ENCODE measurements around the gene KLHL29.

KLHL29 gene

DNA sequence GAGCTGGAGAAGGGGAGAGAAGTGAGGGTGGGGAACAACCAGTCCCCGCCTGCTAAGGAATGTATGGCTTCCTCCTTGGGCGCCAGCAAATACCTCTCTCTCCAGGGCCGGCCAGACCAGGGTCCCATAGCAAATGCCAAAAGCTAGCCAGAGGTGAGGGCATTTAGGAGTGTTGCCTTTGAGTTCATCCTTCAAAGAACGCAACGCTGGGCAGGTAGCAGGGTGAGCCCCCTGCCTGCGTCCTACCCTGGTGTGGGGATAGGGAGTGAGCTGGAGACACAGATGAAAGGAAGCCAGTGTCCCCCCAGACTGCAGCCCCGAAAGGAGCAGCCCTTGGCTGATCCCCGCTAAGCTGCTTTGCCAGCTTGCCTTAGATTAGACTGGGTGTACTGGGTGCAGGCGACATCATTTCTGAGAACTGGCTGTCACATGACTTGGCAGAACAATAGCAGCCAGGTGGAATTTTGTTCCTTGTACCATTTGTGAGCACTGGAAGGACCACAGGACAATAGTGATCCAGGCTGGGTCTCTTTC, 40.4 kb downstream of the KLHL29 start:
- no peaks in the 10 kb centered on the region for H3F3A ChIP-seq (ENCODE audit: insufficient read depth, low read length)
- H3K9me3 ChIP-seq (replicated peaks; ENCODE audit: insufficient read depth, low read length) = no peaks in the 10 kb centered on the region
- no peak overlapping the region for H2AFZ ChIP-seq (ENCODE audit: low read length)
- H3K9ac ChIP-seq (ENCODE audit: low read length) = no peak overlapping the region
- no peak overlapping the region for H3K27ac ChIP-seq (ENCODE audit: low read length)
- H3K9me2 ChIP-seq (replicated peaks; ENCODE audit: insufficient read depth, low read length) = no peaks in the 10 kb centered on the region
- no peak for TF ChIP-seq EZH2 (optimal IDR thresholded peaks at IDR 0.05; ENCODE audit: low read depth, low read length)
- H4K20me1 ChIP-seq (ENCODE audit: insufficient read depth, low read length) = no peaks in the 10 kb centered on the region
- no peak overlapping the region for H3K4me2 ChIP-seq (ENCODE audit: low read depth, low read length)
- H3K79me2 ChIP-seq (ENCODE audit: low read length) = no peaks in the 10 kb centered on the region
- DNase-seq = no peak
- H3K4me1 ChIP-seq (ENCODE audit: low read length) = no peaks in the 10 kb centered on the region
- no peak overlapping the region for H3K4me3 ChIP-seq (ENCODE audit: low read length)
- no peaks in the 10 kb centered on the region for H3K36me3 ChIP-seq (replicated peaks; ENCODE audit: insufficient read depth, low read length)
- H3K27me3 ChIP-seq (replicated peaks; ENCODE audit: insufficient read depth, low read length) = no peaks in the 10 kb centered on the region

DNA sequence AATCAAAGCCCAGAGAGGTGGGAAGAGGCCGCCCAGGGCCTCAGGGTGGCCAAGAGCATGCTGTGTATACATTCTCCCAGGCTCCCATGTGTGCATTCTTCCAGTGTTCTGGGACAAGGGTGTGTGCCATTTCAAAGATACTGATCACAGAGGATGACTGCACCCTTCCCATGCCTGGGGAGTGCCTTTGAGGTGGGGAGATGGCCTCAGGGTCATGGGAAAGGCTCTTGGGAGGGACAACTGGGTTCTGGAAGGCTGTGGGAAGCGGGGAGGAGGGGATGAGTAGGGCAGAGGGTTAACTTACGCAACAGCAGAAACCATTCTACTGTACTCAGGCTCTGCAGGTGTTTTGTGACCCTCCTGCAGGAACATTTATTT, 40.9 kb downstream of the KLHL29 start:
- Histone ChIP-seq H3K36me3 (replicated peaks; ENCODE audit: insufficient read depth, low read length) (no peaks in the 10 kb centered on the region), H3K27ac (ENCODE audit: low read length) (no peak overlapping the region), H3K4me2 (ENCODE audit: low read depth, low read length) (no peak overlapping the region), H3F3A (ENCODE audit: insufficient read depth, low read length) (no peaks in the 10 kb centered on the region), H3K9ac (ENCODE audit: low read length) (no peak overlapping the region), H3K4me3 (ENCODE audit: low read length) (no peak overlapping the region), H3K4me1 (ENCODE audit: low read length) (no peaks in the 10 kb centered on the region), H3K27me3 (replicated peaks; ENCODE audit: insufficient read depth, low read length) (no peaks in the 10 kb centered on the region), H3K9me3 (replicated peaks; ENCODE audit: insufficient read depth, low read length) (no peaks in the 10 kb centered on the region), H3K79me2 (ENCODE audit: low read length) (no peaks in the 10 kb centered on the region), H2AFZ (ENCODE audit: low read length) (no peak overlapping the region), H3K9me2 (replicated peaks; ENCODE audit: insufficient read depth, low read length) (no peaks in the 10 kb centered on the region), H4K20me1 (ENCODE audit: insufficient read depth, low read length) (no peaks in the 10 kb centered on the region)
- no peak for DNase-seq
- TF ChIP-seq, protein P1, sequence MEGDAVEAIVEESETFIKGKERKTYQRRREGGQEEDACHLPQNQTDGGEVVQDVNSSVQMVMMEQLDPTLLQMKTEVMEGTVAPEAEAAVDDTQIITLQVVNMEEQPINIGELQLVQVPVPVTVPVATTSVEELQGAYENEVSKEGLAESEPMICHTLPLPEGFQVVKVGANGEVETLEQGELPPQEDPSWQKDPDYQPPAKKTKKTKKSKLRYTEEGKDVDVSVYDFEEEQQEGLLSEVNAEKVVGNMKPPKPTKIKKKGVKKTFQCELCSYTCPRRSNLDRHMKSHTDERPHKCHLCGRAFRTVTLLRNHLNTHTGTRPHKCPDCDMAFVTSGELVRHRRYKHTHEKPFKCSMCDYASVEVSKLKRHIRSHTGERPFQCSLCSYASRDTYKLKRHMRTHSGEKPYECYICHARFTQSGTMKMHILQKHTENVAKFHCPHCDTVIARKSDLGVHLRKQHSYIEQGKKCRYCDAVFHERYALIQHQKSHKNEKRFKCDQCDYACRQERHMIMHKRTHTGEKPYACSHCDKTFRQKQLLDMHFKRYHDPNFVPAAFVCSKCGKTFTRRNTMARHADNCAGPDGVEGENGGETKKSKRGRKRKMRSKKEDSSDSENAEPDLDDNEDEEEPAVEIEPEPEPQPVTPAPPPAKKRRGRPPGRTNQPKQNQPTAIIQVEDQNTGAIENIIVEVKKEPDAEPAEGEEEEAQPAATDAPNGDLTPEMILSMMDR (IDR thresholded peaks at IDR 0.05; ENCODE audit: low read length) = no peak
- TF ChIP-seq EZH2phosphoT487 (IDR thresholded peaks at IDR 0.05; ENCODE audit: low read length) = no peak
- no peak for TF ChIP-seq EZH2 (optimal IDR thresholded peaks at IDR 0.05; ENCODE audit: low read depth, low read length)

DNA sequence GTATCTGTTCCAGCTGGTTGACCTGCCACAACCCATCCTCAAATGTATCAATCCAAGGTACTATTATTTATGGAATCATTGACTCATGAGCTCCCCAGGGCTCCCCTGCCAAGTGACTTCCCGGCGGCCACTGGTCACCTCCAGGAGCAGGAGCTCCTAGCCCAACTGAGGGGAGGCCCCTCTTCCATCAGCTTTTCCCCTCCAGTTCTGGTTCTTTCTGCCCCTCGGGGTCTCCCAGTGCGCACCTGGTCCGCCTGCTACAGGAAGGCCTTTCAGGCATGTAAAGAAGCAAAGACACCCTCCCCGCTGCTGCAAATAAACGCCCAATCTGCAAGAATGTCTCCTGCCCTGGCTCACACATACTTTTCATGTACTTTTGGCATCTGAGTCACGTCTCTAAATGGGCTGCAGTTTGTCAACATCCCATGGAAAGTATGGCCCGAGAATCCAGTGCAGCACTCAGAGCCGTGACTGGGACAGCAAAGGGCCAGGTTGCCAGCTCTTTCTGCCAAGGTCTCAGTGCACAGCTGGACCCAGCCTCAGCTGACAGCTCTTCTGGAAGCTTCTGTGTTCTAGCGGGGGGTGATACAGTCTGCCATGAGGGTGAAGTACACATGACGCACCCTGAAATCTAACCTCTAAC, 41.4 kb downstream of the KLHL29 start:
- Histone ChIP-seq H2AFZ (ENCODE audit: low read length) (no peak overlapping the region), H3K27me3 (replicated peaks; ENCODE audit: insufficient read depth, low read length) (no peaks in the 10 kb centered on the region), H3K9me2 (replicated peaks; ENCODE audit: insufficient read depth, low read length) (no peaks in the 10 kb centered on the region), H4K20me1 (ENCODE audit: insufficient read depth, low read length) (no peaks in the 10 kb centered on the region), H3K4me3 (ENCODE audit: low read length) (no peak overlapping the region), H3K9ac (ENCODE audit: low read length) (no peak overlapping the region), H3K9me3 (replicated peaks; ENCODE audit: insufficient read depth, low read length) (no peaks in the 10 kb centered on the region), H3F3A (ENCODE audit: insufficient read depth, low read length) (no peaks in the 10 kb centered on the region), H3K4me2 (ENCODE audit: low read depth, low read length) (no peak overlapping the region), H3K79me2 (ENCODE audit: low read length) (no peaks in the 10 kb centered on the region), H3K36me3 (replicated peaks; ENCODE audit: insufficient read depth, low read length) (no peaks in the 10 kb centered on the region), H3K27ac (ENCODE audit: low read length) (no peak overlapping the region), H3K4me1 (ENCODE audit: low read length) (no peaks in the 10 kb centered on the region)
- no peak for DNase-seq
- TF ChIP-seq, protein P1 (IDR thresholded peaks at IDR 0.05; ENCODE audit: low read length) = no peak
- TF ChIP-seq EZH2phosphoT487 (IDR thresholded peaks at IDR 0.05; ENCODE audit: low read length) (no peak), EZH2 (optimal IDR thresholded peaks at IDR 0.05; ENCODE audit: low read depth, low read length) (no peak)

DNA sequence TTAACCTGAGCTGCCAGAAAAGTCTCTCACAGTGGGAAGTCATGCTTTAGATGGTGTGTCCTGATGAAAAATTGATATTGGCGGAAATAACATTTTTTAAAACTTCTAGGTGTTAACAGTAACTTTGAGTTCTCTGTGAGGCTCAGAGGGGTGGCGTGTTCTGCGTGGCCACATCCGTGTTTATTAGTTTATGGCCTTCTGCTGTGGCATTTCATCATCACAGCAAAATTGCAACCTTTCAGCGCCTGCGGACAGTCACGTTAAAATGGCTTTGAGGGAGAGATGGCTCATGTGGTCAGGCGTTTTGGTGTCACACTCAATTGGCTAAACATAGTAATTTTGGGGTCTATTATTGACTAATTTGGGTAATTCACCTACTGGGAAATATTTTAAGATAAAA, 42.4 kb downstream of the KLHL29 start:
- Histone ChIP-seq H3K9me2 (replicated peaks; ENCODE audit: insufficient read depth, low read length) (no peaks in the 10 kb centered on the region), H2AFZ (ENCODE audit: low read length) (no peak overlapping the region), H3K36me3 (replicated peaks; ENCODE audit: insufficient read depth, low read length) (no peaks in the 10 kb centered on the region), H3K27ac (ENCODE audit: low read length) (no peak overlapping the region), H3K9me3 (replicated peaks; ENCODE audit: insufficient read depth, low read length) (no peaks in the 10 kb centered on the region), H3K27me3 (replicated peaks; ENCODE audit: insufficient read depth, low read length) (no peaks in the 10 kb centered on the region), H4K20me1 (ENCODE audit: insufficient read depth, low read length) (no peaks in the 10 kb centered on the region), H3K79me2 (ENCODE audit: low read length) (no peaks in the 10 kb centered on the region), H3K4me1 (ENCODE audit: low read length) (no peaks in the 10 kb centered on the region), H3K4me3 (ENCODE audit: low read length) (no peak overlapping the region), H3K4me2 (ENCODE audit: low read depth, low read length) (no peak overlapping the region), H3F3A (ENCODE audit: insufficient read depth, low read length) (no peaks in the 10 kb centered on the region), H3K9ac (ENCODE audit: low read length) (no peak overlapping the region)
- TF ChIP-seq EZH2 (optimal IDR thresholded peaks at IDR 0.05; ENCODE audit: low read depth, low read length) (no peak), EZH2phosphoT487 (IDR thresholded peaks at IDR 0.05; ENCODE audit: low read length) (no peak)
- TF ChIP-seq, protein P1 (IDR thresholded peaks at IDR 0.05; ENCODE audit: low read length) = no peak
- DNase-seq = no peak
